ENCODE results near the gene COL18A1. TPM values are rescaled to one million over a fixed set of nuclear protein-coding genes. Genes with fewer than 3 reads are reported as not detected.

COL18A1 gene
- polyA plus RNA-seq, 1 donor (not counting 4 experiments of a cell fraction or from before 2014, with no cell fraction given), result 13.0 TPM

- no peaks in the 10 kb centered on the region for H3K4me1 ChIP-seq (ENCODE audit: control insufficient read depth, extremely low read depth, insufficient read depth, low read length)
- H3K9me1 ChIP-seq (ENCODE audit: control insufficient read depth, extremely low read depth, insufficient read depth, low read length), result no peaks in the 10 kb centered on the region
- no peak overlapping the region for H2AFZ ChIP-seq (ENCODE audit: control insufficient read depth, low read length)
- FAIRE-seq (no peak), DNase-seq (ENCODE audit: low read depth, low spot score) (no peak)
- H3K79me2 ChIP-seq (ENCODE audit: control insufficient read depth, insufficient read depth, low read length), result peaks cover 3% of the 10 kb centered on the region
- H3K9ac ChIP-seq (ENCODE audit: control insufficient read depth, extremely low read depth, insufficient read depth, low read length), result no peak overlapping the region
- peaks cover 2 to 16% of the 10 kb centered on the region in 2 experiments for H3K36me3 ChIP-seq (ENCODE audit: control insufficient read depth in 2 of 2, extremely low read depth in 1 of 2, insufficient read depth in 2 of 2, low read length in 2 of 2)
- H3K9me3 ChIP-seq (ENCODE audit: control insufficient read depth, low read depth, low read length), result no peaks in the 10 kb centered on the region
- dilution Hi-C loops (cut with MboI; ENCODE audit: extremely low pct_ligation_motif_present, low sequenced_read_pairs), result no loop called here
- H3K4me3 ChIP-seq (ENCODE audit: control insufficient read depth in 2 of 3, extremely low read depth in 1 of 3, insufficient read depth in 2 of 3, low read depth in 1 of 3, low read length in 3 of 3), result no peak overlapping the region
- no peak overlapping the region for H3K4me2 ChIP-seq (ENCODE audit: control insufficient read depth, extremely low read depth, insufficient read depth, low read depth, low read length)
- H4K20me1 ChIP-seq (ENCODE audit: control insufficient read depth, extremely low read depth, insufficient read depth, low read length), result peaks cover 4% of the 10 kb centered on the region
- no peak overlapping the region for H3K27ac ChIP-seq (ENCODE audit: control insufficient read depth, insufficient read depth, low read length)
- no peaks in the 10 kb centered on the region for H3K27me3 ChIP-seq (ENCODE audit: control insufficient read depth, extremely low read depth, insufficient read depth, low read length)
- no peak for TF ChIP-seq CTCF (optimal IDR thresholded peaks at IDR 0.05 in 1 of 3, IDR thresholded peaks at IDR 0.05 in 1 of 3, conservative IDR thresholded peaks at IDR 0.05 in 1 of 3; ENCODE audit: extremely low read depth in 1 of 3, insufficient read depth in 2 of 3, low read length in 3 of 3)
- no peak for TF ChIP-seq EZH2 (IDR thresholded peaks at IDR 0.05; ENCODE audit: low read length)
Measured at GRCh38 chr21:45534636-45535331, 129.8 kb downstream of the COL18A1 start.

- FAIRE-seq (no peak), DNase-seq (ENCODE audit: low read depth, low spot score) (no peak)
- H3K9ac ChIP-seq (ENCODE audit: control insufficient read depth, extremely low read depth, insufficient read depth, low read length), result no peak overlapping the region
- TF ChIP-seq EZH2 (IDR thresholded peaks at IDR 0.05; ENCODE audit: low read length) (no peak), CTCF (optimal IDR thresholded peaks at IDR 0.05 in 1 of 3, IDR thresholded peaks at IDR 0.05 in 1 of 3, conservative IDR thresholded peaks at IDR 0.05 in 1 of 3; ENCODE audit: extremely low read depth in 1 of 3, insufficient read depth in 2 of 3, low read length in 3 of 3) (no peak)
- H2AFZ ChIP-seq (ENCODE audit: control insufficient read depth, low read length), result no peak overlapping the region
- peaks cover 3% of the 10 kb centered on the region for H3K79me2 ChIP-seq (ENCODE audit: control insufficient read depth, insufficient read depth, low read length)
- no peaks in the 10 kb centered on the region for H3K4me1 ChIP-seq (ENCODE audit: control insufficient read depth, extremely low read depth, insufficient read depth, low read length)
- H3K27me3 ChIP-seq (ENCODE audit: control insufficient read depth, extremely low read depth, insufficient read depth, low read length), result no peaks in the 10 kb centered on the region
- H3K9me3 ChIP-seq (ENCODE audit: control insufficient read depth, low read depth, low read length), result no peaks in the 10 kb centered on the region
- no peak overlapping the region for H3K27ac ChIP-seq (ENCODE audit: control insufficient read depth, insufficient read depth, low read length)
- H4K20me1 ChIP-seq (ENCODE audit: control insufficient read depth, extremely low read depth, insufficient read depth, low read length), result peaks cover 4% of the 10 kb centered on the region
- H3K4me2 ChIP-seq (ENCODE audit: control insufficient read depth, extremely low read depth, insufficient read depth, low read depth, low read length), result no peak overlapping the region
- no peaks in the 10 kb centered on the region for H3K9me1 ChIP-seq (ENCODE audit: control insufficient read depth, extremely low read depth, insufficient read depth, low read length)
- H3K4me3 ChIP-seq (ENCODE audit: control insufficient read depth in 2 of 3, extremely low read depth in 1 of 3, insufficient read depth in 2 of 3, low read depth in 1 of 3, low read length in 3 of 3), result no peak overlapping the region
- H3K36me3 ChIP-seq (ENCODE audit: control insufficient read depth in 2 of 2, extremely low read depth in 1 of 2, insufficient read depth in 2 of 2, low read length in 2 of 2), result peaks cover 0 to 12% of the 10 kb centered on the region in 2 experiments
- dilution Hi-C loops (cut with MboI; ENCODE audit: extremely low pct_ligation_motif_present, low sequenced_read_pairs), result no loop called here
Measured at GRCh38 chr21:45535341-45536081, 130.5 kb downstream of the COL18A1 start.

Measured in keratinocyte (primary cell).